ENCODE data around the gene MTERF1. TPM values are rescaled to one million over a fixed set of nuclear protein-coding genes. Genes with fewer than 3 reads are reported as not detected.

Gene MTERF1
- 5.4 and 6.6 TPM in 2 replicates for total RNA-seq

DNA sequence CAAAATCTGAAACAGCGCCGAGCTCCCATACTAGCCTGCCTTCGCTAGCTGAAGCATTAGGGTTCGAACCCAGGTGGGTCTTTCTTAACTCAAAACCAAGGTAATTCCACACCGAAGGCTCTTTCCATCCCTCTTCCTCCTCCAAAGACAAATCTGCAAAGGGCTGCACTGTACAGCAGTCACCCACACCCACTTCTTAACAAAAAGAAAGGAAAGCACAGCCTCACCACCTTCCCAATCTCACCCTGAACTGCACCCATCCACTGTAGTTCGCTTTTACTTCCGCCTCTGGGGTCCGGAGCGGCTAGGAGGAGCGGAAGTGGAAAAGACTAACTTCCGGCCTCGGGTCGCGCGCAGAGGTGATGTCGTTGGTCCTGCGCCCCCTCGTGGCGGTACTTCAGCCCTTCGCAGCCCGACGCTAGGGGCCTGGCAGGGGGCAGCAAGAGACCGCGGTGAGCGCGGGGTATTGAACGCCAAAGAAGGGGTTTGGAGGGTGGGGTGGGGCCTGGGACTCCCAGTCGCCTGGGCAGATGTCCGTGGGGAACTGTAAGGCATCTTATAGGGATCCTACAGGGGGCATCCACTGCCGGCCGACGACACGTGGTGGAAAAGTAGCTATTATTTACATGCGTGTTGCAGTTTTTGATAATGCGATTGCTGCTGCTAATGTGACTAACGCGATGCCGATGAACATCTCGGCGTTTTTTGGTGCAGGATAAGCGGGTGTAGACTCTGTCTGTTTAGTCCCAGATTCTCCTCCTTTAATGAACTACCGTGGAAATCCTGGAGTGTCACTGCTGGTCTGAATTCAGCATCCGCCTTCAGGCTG lies at the start of gene MTERF1:
TSS of gene MTERF1 (minus strand) at position 290 of the 829 bp plus-strand sequence. CDS start 619 bp downstream, outside the sequence.

Other genes with a start within 250 kb of the MTERF1 start
- gene AKAP9, start 60.2 kb upstream of the MTERF1 start, total RNA-seq = 9.1 and 14.5 TPM in 2 replicates

All from bronchus fibroblast of lung (primary cell).